Endothelial cell of umbilical vein (primary cell): ENCODE measurements around the gene C4A. TPM values are rescaled to one million over a fixed set of nuclear protein-coding genes. Genes with fewer than 3 reads are reported as not detected.

Source experiments
- BruUV-seq: library from RNA; stranded (reverse); fragments of 400-500 nt; replicated peaks from 2 replicates; lab custom pipeline; 2021; lab: Mats Ljungman, UMichigan
- CTCF ChIA-PET: fragments of 300-600, 350-600 bp; sonication (Branson Sonifier 250); formaldehyde crosslinking; loops from one replicate; lab custom pipeline; 2021; ENCODE audit warnings: antibody characterized with exemption, inconsistent platforms; lab: Charles Lee
- POLR2A ChIA-PET: fragments of 300-600, 350-600 bp; sonication (Branson Sonifier 250); formaldehyde crosslinking; loops from one replicate; lab custom pipeline; 2021; ENCODE audit warnings: antibody characterized with exemption, inconsistent platforms; lab: Charles Lee
- DNase-seq: peaks from one replicate; pipeline ENCODE4 v3.0.0-alpha.2; 2011; ENCODE audit warnings: low read depth, low spot score
- FAIRE-seq: peaks from 2 replicates; lab custom pipeline; 2011; peaks lifted over from hg19 to GRCh38; lab: Jason Lieb, UNC
- H2AFZ ChIP-seq: 2 replicates; pipeline ENCODE4 v1.6.0; 2012; ENCODE audit warnings: low read depth, low read length, control low read depth, inconsistent platforms
- H3K27ac ChIP-seq: 2 replicates; pipeline ENCODE4 v1.5.1; 2011; ENCODE audit warnings: low read depth, mild to moderate bottlenecking, control low read depth, low read length, moderate library complexity; ENCODE audit not compliant: insufficient read depth
- H3K27me3 ChIP-seq, 2 experiments: 2 replicates each; pipeline versions ENCODE4 v1.6.0 to v1.6.1; 2011; ENCODE audit warnings: low read length in 2 of 2, mixed read lengths in 1 of 2; ENCODE audit not compliant: control insufficient read depth in 2 of 2, insufficient read depth in 2 of 2
- H3K36me3 ChIP-seq, 2 experiments: 2 replicates in 1 of 2; 3 replicates in 1 of 2; pipeline ENCODE4 v1.5.1; 2011; ENCODE audit warnings: low read length in 2 of 2, mild to moderate bottlenecking in 1 of 2, moderate library complexity in 1 of 2; ENCODE audit not compliant: control insufficient read depth in 2 of 2, insufficient read depth in 2 of 2; ENCODE audit errors: extremely low read depth in 1 of 2
- H3K4me1 ChIP-seq: 3 replicates; pipeline ENCODE4 v1.5.1; 2011; ENCODE audit warnings: mild to moderate bottlenecking, low read length; ENCODE audit not compliant: control insufficient read depth, insufficient read depth; ENCODE audit errors: extremely low read depth
- H3K4me2 ChIP-seq: 2 replicates; pipeline ENCODE4 v1.6.1; 2011; ENCODE audit warnings: low read length, control low read depth, mixed read lengths; ENCODE audit not compliant: insufficient read depth
- H3K4me3 ChIP-seq, 3 experiments: fragments of 200-600 bp in 1 of 3; sonication (generic), shearing (Covaris generic) in 1 of 3; replicated peaks in 1 of 3; 2 replicates each; pipeline ENCODE4 v1.5.1; 2011 to 2016; ENCODE audit warnings: control low read depth in 3 of 3, low read length in 3 of 3, mild to moderate bottlenecking in 2 of 3, inconsistent platforms in 1 of 3, low read depth in 1 of 3, moderate library complexity in 1 of 3; ENCODE audit not compliant: insufficient read depth in 1 of 3
- H3K79me2 ChIP-seq: 2 replicates; pipeline ENCODE4 v1.6.0; 2012; ENCODE audit warnings: low read length, inconsistent platforms; ENCODE audit not compliant: control insufficient read depth, insufficient read depth
- H3K9ac ChIP-seq: replicated peaks from 2 replicates; pipeline ENCODE3; 2011; ENCODE audit warnings: low read length, control low read depth; ENCODE audit not compliant: insufficient read depth; ENCODE audit errors: extremely low read depth
- H3K9me1 ChIP-seq: replicated peaks from 3 replicates; pipeline ENCODE4 v1.6.0; 2011; ENCODE audit warnings: mild to moderate bottlenecking, low read length; ENCODE audit not compliant: control insufficient read depth, insufficient read depth; ENCODE audit errors: extremely low read depth
- H3K9me3 ChIP-seq: replicated peaks from 2 replicates; pipeline ENCODE4 v1.5.1; 2012; ENCODE audit warnings: low read length, inconsistent platforms; ENCODE audit not compliant: control insufficient read depth, insufficient read depth
- H4K20me1 ChIP-seq: replicated peaks from 2 replicates; pipeline ENCODE3; 2011; ENCODE audit warnings: mild to moderate bottlenecking, low read length; ENCODE audit not compliant: control insufficient read depth, insufficient read depth; ENCODE audit errors: extremely low read depth
- EZH2 ChIP-seq: IDR thresholded peaks from 2 replicates; pipeline ENCODE4 v1.6.1; 2012; ENCODE audit warnings: borderline replicate concordance, low read depth, mild to moderate bottlenecking, moderate library complexity, low read length, inconsistent platforms; ENCODE audit not compliant: severe bottlenecking
- FOS ChIP-seq: IDR thresholded peaks from 2 replicates; pipeline ENCODE4 v1.6.1; 2011; ENCODE audit warnings: mild to moderate bottlenecking, low read length, moderate library complexity, borderline replicate concordance; ENCODE audit not compliant: insufficient read depth
- GATA2 ChIP-seq: IDR thresholded peaks from 2 replicates; pipeline ENCODE4 v1.7.0; 2011; ENCODE audit warnings: low read depth, mild to moderate bottlenecking, moderate library complexity, mixed read lengths, low read length; ENCODE audit not compliant: insufficient read length, insufficient read depth
- JUN ChIP-seq: IDR thresholded peaks from 2 replicates; pipeline ENCODE4 v1.6.1; 2011; ENCODE audit warnings: borderline replicate concordance, low read depth; ENCODE audit not compliant: insufficient read length, insufficient read depth
- MYC ChIP-seq: IDR thresholded peaks from one replicate; pipeline ENCODE4 v1.6.1; 2011; ENCODE audit warnings: mild to moderate bottlenecking, low read depth, low read length
- POLR2A ChIP-seq: IDR thresholded peaks from 2 replicates; pipeline ENCODE4 v1.6.1; 2012; ENCODE audit warnings: low read depth, mild to moderate bottlenecking, control low read depth, low read length
- POLR2AphosphoS5 ChIP-seq: IDR thresholded peaks from 2 replicates; pipeline ENCODE4 v1.6.1; 2012; ENCODE audit warnings: low read depth, mild to moderate bottlenecking, control low read depth, low read length, moderate library complexity; ENCODE audit not compliant: insufficient read depth
- dilution Hi-C: fragments of 300-500 bp; cut with MboI; formaldehyde crosslinking; loops from one replicate; pipeline ENCODE4 v1.15.0; 2019; ENCODE audit warnings: low sequenced_read_pairs; ENCODE audit not compliant: extremely low pct_ligation_motif_present
- intact Hi-C: fragments of 100-400 bp; cut with micrococcal nuclease; formaldehyde crosslinking; loops from one replicate; pipeline ENCODE4 v1.10.0; 2022
- polyA plus RNA-seq, 4 experiments: library from polyadenylated mRNA; depleted of rRNA in 3 of 4; stranded (reverse) in 3 of 4; unstranded in 1 of 4; fragments of >200 nt; gene quantifications; 2 replicates each; pipeline versions ENCODE4 v1.2.1 to v1.2.3, GENCODE V29; 2011 to 2012; ENCODE audit warnings: missing spikeins in 1 of 4
- total RNA-seq: library from RNA; stranded (reverse); gene quantifications from 2 replicates; pipeline ENCODE4 v1.2.3, GENCODE V29; 2021
- TF ChIP-seq, protein P1 (sequence below), 2 donors: IDR thresholded peaks; 1 replicate in 1 of 2; 2 replicates in 1 of 2; pipeline ENCODE4 v1.5.1; 2011; ENCODE audit warnings: low read length in 2 of 2, mild to moderate bottlenecking in 2 of 2, moderate library complexity in 2 of 2, control low read depth in 1 of 2, inconsistent platforms in 1 of 2, low read depth in 1 of 2; ENCODE audit not compliant: insufficient read depth in 1 of 2; ENCODE audit errors: extremely low read depth in 1 of 2
- TF ChIP-seq, protein P2 (sequence below): IDR thresholded peaks from 2 replicates; pipeline ENCODE4 v1.6.1; 2011; ENCODE audit not compliant: insufficient read depth, insufficient read length

The C4A gene
- total and polyA plus RNA-seq, 2 donors (not counting 3 experiments of a cell fraction or from before 2014, with no cell fraction given): 5.2 to 5.7 TPM

DNA sequence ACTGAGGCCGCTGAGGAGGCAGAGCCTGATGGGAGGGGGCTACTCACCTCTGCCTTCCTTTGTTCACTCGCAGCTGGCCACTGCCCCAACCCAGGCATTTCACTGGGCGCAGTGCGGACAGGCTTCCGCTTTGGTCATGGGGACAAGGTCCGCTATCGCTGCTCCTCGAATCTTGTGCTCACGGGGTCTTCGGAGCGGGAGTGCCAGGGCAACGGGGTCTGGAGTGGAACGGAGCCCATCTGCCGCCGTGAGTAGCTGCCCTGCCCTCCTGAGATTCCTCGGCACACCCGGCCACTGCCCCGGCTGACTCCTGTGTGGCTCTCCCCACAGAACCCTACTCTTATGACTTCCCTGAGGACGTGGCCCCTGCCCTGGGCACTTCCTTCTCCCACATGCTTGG lies 48.3 kb upstream of the C4A start:
- H3K36me3 ChIP-seq: no peaks in the 10 kb centered on the region
- no peak overlapping the region for H2AFZ ChIP-seq

More for the DNA sequence above, 48.3 kb upstream of the C4A start:
- no peak overlapping the region for H3K9ac ChIP-seq
- no peaks in the 10 kb centered on the region for H3K9me3 ChIP-seq
- no peak overlapping the region for H3K4me3 ChIP-seq
- peaks cover under 1% of the 10 kb centered on the region in 2 experiments for H3K27me3 ChIP-seq
- intact Hi-C loops: no loop called here
- H3K4me1 ChIP-seq: no peaks in the 10 kb centered on the region
- dilution Hi-C loops: no loop called here
- no peak for TF ChIP-seq MYC
- TF ChIP-seq GATA2: no peak
- TF ChIP-seq, protein P1, sequence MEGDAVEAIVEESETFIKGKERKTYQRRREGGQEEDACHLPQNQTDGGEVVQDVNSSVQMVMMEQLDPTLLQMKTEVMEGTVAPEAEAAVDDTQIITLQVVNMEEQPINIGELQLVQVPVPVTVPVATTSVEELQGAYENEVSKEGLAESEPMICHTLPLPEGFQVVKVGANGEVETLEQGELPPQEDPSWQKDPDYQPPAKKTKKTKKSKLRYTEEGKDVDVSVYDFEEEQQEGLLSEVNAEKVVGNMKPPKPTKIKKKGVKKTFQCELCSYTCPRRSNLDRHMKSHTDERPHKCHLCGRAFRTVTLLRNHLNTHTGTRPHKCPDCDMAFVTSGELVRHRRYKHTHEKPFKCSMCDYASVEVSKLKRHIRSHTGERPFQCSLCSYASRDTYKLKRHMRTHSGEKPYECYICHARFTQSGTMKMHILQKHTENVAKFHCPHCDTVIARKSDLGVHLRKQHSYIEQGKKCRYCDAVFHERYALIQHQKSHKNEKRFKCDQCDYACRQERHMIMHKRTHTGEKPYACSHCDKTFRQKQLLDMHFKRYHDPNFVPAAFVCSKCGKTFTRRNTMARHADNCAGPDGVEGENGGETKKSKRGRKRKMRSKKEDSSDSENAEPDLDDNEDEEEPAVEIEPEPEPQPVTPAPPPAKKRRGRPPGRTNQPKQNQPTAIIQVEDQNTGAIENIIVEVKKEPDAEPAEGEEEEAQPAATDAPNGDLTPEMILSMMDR (IDR thresholded peaks at IDR 0.05; ENCODE audit: extremely low read depth in 1 of 2, insufficient read depth in 1 of 2, low read depth in 1 of 2, low read length in 2 of 2): no peak
- TF ChIP-seq POLR2AphosphoS5: no peak
- TF ChIP-seq, protein P2, sequence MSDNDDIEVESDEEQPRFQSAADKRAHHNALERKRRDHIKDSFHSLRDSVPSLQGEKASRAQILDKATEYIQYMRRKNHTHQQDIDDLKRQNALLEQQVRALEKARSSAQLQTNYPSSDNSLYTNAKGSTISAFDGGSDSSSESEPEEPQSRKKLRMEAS: no peak
- TF ChIP-seq JUN: no peak
- TF ChIP-seq POLR2A: no peak
- no peak for TF ChIP-seq FOS
- TF ChIP-seq EZH2: no peak
- ChIA-PET CTCF (no interaction called here), POLR2A (no interaction called here)
- no TSS peak for BruUV-seq
- H4K20me1 ChIP-seq: no peaks in the 10 kb centered on the region
- DNase-seq (no peak), FAIRE-seq (no peak)
- no peaks in the 10 kb centered on the region for H3K79me2 ChIP-seq
- H3K27ac ChIP-seq: no peak overlapping the region
- H3K4me2 ChIP-seq: no peak overlapping the region
- H3K9me1 ChIP-seq: no peaks in the 10 kb centered on the region
